GM19328 (cell line): ENCODE measurements around the gene PELI3.

Source experiments
- ATAC-seq: cut with Tn5 transposase; IDR thresholded peaks from one replicate; pipeline ENCODE4 v1.9.1; 2021; ENCODE audit warnings: mild to moderate bottlenecking, moderate library complexity; ENCODE audit not compliant: unreplicated experiment

Gene PELI3

DNA sequence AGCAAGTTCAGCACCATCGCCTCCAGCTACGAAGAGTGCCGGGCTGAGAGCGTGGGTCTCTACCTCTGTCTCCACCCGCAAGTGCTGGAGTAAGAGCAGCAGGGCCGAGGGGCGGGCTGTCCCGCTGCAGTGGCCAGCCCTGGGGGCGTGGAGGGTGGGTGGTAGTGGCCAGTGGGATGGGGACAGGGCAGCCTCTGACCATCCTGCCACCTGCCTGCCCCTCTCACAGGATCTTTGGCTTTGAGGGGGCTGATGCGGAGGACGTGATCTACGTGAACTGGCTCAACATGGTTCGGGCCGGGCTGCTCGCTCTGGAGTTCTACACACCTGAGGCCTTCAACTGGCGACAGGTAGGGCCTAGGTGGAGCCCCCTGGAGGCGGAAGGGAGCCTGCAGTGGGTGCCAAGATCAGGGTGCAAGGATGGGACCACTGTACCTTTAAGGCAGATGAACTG is 28.7 kb downstream of the PELI3 start:
- no peak for ATAC-seq

DNA sequence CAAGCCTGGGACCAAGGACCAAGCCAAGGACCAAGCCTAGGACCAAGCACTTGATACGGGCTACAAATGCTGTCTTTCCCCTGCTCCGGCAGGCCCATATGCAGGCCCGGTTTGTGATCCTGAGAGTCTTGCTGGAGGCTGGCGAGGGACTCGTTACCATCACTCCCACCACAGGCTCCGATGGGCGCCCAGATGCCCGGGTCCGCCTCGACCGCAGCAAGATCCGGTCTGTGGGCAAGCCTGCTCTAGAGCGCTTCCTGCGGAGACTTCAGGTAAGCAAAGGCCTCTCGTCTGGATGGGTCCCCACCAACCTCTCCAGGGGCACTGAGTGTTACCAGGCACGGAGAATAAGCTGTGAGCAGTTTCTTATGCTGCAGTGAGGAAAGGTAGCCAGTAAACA is 30.5 kb downstream of the PELI3 start:
- ATAC-seq: no peak

DNA sequence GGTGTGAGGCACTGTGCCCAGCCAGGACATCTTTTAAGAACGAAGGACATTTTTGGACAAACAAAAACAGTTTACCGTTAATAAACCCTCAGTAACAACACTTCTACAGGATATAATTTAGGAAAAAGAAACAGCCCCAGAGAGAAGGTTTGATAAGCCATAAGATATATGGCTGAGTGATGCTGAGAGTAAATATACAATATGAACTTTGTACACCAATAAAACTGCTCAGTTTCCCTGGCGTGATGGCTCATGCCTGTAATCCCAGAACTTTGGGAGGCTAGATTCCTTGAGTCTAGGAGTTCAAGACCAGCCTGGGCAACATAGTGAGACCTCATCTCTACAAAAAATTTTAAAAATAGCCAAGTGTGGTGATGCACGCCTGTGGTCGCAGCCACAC is 31.8 kb downstream of the PELI3 start:
- no peak for ATAC-seq

DNA sequence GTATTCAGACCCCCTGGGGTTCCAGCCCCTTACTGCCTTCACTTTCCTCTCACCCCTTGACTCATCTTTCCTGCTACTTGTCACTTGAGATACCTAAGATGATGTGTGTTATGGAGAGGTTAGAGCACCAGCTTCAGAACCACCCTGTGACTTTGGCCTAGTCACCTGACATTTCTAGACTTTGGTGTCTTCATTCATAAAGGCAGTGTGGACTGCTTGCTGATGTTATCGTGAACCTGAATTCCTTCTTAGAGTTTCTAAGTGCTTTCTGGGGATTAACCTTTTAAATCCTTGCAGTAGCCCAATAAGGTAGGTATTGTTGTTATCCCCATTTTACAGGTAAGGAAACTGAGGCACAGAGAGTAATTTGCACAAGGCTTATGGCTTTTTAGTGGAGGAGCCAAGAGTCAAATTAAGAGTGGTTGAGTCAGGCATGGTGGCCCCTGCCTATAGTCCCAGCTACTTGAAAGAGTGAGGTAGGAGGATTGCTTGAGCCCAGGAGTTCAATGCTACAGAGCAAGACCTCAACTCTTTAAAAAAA is 38.6 kb downstream of the PELI3 start:
- ATAC-seq: no peak

GRCh38 chr11:66509131-66509561 is 42.4 kb downstream of the PELI3 start:
- ATAC-seq: no peak

GRCh38 chr11:66510271-66510989 is 43.7 kb downstream of the PELI3 start, which contains the start of gene BBS1:
TSS of gene BBS1 (plus strand) at chr11:66510635. CDS start at chr11:66510660, 25 bp downstream.
- ATAC-seq: peak; percentile 73

DNA sequence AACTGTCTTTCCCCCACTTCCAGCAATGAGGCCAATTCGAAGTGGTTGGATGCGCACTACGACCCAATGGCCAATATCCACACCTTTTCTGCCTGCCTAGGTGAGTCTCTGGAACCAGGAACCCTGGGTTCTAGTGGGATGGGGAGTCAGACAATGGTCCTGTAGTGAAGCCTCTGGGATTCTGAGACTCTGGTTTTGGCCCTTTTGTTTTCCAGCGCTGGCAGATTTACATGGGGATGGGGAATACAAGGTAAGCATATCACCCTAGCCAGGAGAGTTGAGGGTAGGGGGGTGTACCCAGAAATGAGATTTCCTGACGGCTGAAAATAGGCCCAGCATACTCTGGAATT is 44.3 kb downstream of the PELI3 start:
- ATAC-seq: no peak

DNA sequence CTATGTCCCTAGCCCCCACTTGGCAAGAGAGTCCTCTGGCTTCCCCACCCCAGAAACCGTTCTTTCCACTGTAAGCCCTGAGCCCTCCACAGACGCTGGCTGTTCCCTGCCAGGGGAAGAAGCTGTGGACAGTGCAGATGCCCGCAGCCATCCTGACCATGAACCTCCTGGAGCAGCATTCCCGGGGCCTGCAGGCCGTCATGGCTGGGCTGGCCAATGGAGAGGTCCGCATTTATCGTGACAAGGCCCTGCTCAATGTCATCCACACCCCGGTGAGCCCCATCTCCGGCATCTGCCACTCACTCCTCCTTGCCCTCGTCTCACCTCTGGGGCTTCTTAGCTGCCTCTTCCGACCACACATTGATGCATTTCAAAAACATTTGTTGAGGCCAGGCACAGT is 56.9 kb downstream of the PELI3 start:
- ATAC-seq: no peak

DNA sequence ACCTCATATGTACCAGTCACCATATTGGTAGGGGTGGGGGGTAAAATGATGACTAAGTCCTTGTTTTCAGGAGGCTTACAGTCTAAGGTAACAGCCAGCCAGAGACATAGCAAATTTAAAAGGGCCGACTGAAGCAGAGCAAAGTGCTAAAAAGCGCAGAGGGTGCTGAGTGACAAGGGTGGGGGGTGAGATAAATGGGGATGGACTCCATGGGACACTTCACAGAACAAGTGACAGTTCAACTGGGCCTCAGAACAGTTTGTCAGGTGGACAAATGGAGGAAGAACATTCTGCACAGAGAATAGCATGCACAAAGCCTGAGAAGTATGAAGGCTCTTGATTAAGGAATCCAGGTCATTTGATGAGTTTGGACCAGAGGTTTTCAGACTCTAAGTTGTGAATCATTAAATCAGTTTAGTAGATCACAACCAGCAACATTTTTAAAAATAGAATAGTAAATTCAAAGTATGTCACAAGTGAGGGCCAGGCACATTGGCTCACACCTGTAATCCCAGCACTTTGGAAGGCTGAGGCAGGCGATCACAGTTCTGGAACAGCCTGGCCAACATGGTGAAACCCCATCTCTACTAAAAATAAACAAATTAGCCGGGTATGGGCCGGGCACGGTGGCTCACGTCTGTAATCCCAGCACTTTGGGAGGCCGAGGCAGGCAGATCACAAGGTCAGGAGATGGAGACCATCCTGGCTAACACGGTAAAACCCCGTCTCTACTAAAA is 57.8 kb downstream of the PELI3 start:
- no peak for ATAC-seq
